ENCODE data around the gene MINPP1.

The MINPP1 gene

GRCh38 chr10:87545783-87546182 is 41.1 kb downstream of the MINPP1 start:
- POLR2A ChIA-PET (ENCODE audit: low non-redundant PET): no interaction called here
- CTCF ChIA-PET: interaction anchor here (0.6 kb wide), 1 partner anchor 98 kb away, joined by 3 read pairs; no protein-coding TSS in a partner anchor
- no peak overlapping the region for H3K27ac ChIP-seq
- TF ChIP-seq, protein P1, sequence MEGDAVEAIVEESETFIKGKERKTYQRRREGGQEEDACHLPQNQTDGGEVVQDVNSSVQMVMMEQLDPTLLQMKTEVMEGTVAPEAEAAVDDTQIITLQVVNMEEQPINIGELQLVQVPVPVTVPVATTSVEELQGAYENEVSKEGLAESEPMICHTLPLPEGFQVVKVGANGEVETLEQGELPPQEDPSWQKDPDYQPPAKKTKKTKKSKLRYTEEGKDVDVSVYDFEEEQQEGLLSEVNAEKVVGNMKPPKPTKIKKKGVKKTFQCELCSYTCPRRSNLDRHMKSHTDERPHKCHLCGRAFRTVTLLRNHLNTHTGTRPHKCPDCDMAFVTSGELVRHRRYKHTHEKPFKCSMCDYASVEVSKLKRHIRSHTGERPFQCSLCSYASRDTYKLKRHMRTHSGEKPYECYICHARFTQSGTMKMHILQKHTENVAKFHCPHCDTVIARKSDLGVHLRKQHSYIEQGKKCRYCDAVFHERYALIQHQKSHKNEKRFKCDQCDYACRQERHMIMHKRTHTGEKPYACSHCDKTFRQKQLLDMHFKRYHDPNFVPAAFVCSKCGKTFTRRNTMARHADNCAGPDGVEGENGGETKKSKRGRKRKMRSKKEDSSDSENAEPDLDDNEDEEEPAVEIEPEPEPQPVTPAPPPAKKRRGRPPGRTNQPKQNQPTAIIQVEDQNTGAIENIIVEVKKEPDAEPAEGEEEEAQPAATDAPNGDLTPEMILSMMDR (conservative IDR thresholded peaks at IDR 0.05; ENCODE audit: low read depth): no peak
- no peak for DNase-seq (ENCODE audit: low spot score)

- ChIA-PET POLR2A (ENCODE audit: low non-redundant PET) (no interaction called here), CTCF (no interaction called here)
- TF ChIP-seq, protein P1 (conservative IDR thresholded peaks at IDR 0.05; ENCODE audit: low read depth): no peak
- no peak for DNase-seq (ENCODE audit: low spot score)
- H3K27ac ChIP-seq: no peak overlapping the region
Measured at GRCh38 chr10:87546210-87546609, 41.5 kb downstream of the MINPP1 start.

- H3K27ac ChIP-seq: no peak overlapping the region
- ChIA-PET POLR2A (ENCODE audit: low non-redundant PET) (no interaction called here), CTCF (no interaction called here)
- TF ChIP-seq, protein P1 (conservative IDR thresholded peaks at IDR 0.05; ENCODE audit: low read depth): no peak
- no peak for DNase-seq (ENCODE audit: low spot score)
Measured at GRCh38 chr10:87546971-87547413, 42.3 kb downstream of the MINPP1 start.

- no peak overlapping the region for H3K27ac ChIP-seq
- TF ChIP-seq, protein P1 (conservative IDR thresholded peaks at IDR 0.05; ENCODE audit: low read depth): no peak
- DNase-seq (ENCODE audit: low spot score): no peak
- ChIA-PET CTCF (interaction anchor here (0.6 to 0.7 kb wide), 2 partner anchors 276 to 1308 kb away, joined by 5 to 6 read pairs; no protein-coding TSS in a partner anchor), POLR2A (ENCODE audit: low non-redundant PET) (no interaction called here)
Measured at GRCh38 chr10:87547734-87548311, 43.1 kb downstream of the MINPP1 start.

DNA sequence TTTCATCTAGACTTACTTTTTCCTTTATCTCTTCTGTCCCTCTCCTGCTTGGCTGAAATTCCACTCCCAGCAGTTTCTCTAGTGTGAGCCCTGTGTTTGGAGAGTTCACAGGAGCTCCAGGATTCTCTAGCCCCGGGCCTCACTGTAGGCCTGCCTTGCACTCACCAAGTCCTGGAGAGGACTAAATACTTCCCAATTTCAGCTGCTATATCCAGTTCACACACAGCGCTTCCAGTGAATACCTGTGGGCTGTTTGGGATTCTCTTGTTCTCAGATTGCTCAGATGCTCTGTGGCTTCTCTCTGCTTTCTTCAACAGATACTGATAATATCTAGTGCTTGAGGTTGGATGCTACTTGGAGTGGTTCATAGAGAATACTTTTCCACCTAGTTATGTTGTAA is 46.0 kb downstream of the MINPP1 start:
- no peak for DNase-seq (ENCODE audit: low spot score)
- H3K27ac ChIP-seq: no peak overlapping the region
- TF ChIP-seq, protein P1 (conservative IDR thresholded peaks at IDR 0.05; ENCODE audit: low read depth): no peak
- ChIA-PET CTCF (no interaction called here), POLR2A (ENCODE audit: low non-redundant PET) (no interaction called here)

DNA sequence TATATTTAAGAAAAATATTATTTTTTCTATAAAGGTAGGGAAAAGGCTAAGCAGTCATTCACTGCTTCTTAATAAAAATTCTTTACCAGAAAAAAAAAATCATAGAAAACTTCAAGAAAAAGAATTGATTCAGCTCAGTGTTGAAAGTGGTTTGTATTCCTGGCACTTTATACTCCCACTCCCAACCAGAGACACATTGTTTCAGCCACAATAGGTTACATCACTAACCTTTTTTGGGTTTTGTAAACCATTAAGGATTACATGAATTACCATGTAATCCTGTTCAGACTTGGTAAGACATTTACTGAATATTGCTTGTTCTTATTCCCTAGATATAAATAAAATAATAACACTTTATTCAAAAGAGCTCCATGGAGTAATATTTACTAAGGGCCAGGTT is 46.6 kb downstream of the MINPP1 start:
- no peak for DNase-seq (ENCODE audit: low spot score)
- TF ChIP-seq, protein P1 (conservative IDR thresholded peaks at IDR 0.05; ENCODE audit: low read depth): no peak
- no peak overlapping the region for H3K27ac ChIP-seq
- CTCF ChIA-PET: no interaction called here
- POLR2A ChIA-PET (ENCODE audit: low non-redundant PET): no interaction called here
